CD4-positive, alpha-beta T cell treated with Interleukin-2 at 100 ng/mL for 4 hours (primary cell): ENCODE measurements around the gene NDUFB1.
A peak's percentile ranks its signal among the peaks of the same experiment; 100 is the strongest.

ENCODE experiments used
- DNase-seq: peaks from one replicate; pipeline ENCODE4 v3.0.0-alpha.2; 2020; ENCODE audit warnings: low spot score

NDUFB1 gene

DNA sequence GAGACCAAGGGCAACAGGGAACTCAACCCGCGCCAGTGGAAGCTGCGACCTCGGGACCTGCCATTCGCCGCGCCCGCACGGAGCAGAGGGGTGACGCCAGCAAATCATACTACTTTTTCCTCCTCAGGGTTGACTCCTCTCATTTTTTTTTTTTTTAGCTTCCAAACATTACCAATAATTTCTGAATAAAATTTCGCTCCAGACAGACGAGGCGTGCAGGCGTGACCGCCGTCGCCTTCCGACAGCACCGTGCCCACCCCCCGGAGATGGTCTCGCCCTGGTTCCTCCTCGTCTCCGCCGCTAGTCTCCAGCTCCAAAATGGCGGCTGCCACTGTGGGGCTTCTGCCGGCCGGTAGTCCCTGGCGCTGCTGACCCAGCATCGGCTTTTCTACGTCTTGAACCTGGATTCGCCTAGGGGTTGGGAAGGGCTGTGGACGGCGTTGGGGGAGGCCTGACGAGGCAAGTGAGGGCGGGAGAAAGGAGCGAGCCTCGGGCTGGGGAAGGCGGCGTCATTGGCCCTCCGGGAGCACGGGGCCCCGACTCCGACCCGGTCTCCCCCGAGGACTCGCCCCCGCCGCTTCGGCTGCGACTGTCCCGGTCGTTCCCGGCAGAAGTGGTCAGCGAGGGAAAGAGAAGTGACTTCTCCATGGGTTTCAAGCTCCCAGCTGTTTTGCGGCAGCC, at the start of gene NDUFB1, which contains the start of gene CPSF2:
Gene NDUFB1 (minus strand): TSS at position 37 of the 681 bp plus-strand sequence. CDS start 4,069 bp downstream, outside the sequence.
Gene CPSF2 (plus strand): TSS at position 300 of the 681 bp plus-strand sequence. CDS start 9,016 bp downstream, outside the sequence.
- DNase-seq: peak; percentile 84

DNA sequence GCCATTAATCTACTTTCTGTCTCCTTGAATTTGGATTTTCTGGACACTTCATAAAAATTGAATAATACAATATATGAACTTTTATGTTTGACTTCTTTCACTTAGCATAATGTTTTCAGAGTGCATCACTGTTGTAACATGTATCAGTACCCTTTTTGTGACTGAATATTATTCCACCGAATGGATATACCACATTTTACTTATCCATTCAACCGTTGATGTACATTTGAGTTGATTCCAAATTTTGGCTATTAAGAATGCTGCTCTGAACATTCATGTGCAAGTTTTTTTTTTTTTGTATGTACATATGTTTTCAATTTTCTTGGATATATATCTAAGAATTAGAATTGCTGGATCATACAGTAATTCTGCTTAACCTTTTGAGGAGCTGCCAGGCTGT, 43.5 kb upstream of the NDUFB1 start:
- DNase-seq: no peak

DNA sequence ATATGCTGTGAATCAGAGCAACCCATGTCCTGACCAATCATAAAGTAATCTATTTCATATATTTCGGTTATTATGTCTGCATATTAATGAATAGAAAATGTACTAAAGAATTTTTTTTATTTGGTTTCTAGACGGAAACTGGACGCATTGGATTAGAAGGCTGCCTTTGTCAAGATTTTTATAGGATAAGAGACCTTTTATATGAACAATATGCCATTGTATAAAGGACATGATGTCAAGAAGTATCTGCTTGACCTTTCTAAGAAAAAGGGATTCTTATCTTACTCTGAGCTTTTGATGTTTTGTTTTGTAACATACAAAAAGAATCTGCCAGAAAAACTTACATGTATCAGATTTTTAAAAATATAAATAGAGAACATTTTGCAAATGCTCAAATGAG, 40.0 kb upstream of the NDUFB1 start:
- DNase-seq: no peak

GRCh38 chr14:92160619-92161018, 39.1 kb upstream of the NDUFB1 start:
- DNase-seq: no peak

GRCh38 chr14:92154283-92154942, 32.9 kb upstream of the NDUFB1 start:
- DNase-seq: no peak

GRCh38 chr14:92153581-92153980, 32.1 kb upstream of the NDUFB1 start:
- DNase-seq: no peak

- DNase-seq: no peak
Measured at GRCh38 chr14:92144708-92145107, 23.2 kb upstream of the NDUFB1 start.

DNA sequence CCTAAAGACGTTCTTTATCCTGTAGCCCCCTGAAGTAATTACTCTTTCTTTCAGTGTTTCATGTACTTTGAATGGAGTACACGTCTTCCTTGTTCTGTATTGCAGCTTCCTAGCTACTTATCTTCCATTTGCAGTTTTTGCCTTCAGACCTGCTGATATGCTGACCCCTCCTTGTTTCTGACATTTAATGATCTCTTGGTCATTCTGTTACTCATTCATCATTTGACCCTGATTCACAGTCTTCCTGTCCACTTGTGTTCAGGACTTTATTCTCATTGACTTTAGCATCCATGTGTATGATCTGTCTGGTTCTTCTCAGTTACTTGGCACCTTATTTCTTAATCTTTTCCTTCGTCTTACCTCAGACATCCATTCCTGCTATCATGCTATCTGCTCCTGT, 22.5 kb upstream of the NDUFB1 start:
- DNase-seq: no peak

- DNase-seq: no peak
Measured at GRCh38 chr14:92143309-92143708, 21.8 kb upstream of the NDUFB1 start.

DNA sequence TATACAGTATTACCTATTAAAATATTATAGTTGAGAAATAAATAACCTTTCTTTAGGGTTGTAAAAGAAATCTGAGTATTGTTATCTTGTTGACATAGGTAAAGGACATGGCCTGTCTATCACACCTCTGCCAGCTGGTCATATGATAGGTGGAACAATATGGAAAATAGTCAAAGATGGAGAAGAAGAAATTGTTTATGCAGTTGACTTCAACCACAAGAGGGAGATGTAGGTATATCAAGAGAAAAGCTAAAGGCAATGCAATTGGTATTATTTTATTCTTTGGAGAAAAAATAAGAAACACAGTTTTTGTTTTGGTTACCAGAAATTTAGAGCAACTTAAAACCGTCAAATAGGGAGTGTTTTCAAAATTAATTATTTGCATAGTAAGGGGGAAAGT, 13.8 kb upstream of the NDUFB1 start:
- DNase-seq: peak; percentile 6

DNA sequence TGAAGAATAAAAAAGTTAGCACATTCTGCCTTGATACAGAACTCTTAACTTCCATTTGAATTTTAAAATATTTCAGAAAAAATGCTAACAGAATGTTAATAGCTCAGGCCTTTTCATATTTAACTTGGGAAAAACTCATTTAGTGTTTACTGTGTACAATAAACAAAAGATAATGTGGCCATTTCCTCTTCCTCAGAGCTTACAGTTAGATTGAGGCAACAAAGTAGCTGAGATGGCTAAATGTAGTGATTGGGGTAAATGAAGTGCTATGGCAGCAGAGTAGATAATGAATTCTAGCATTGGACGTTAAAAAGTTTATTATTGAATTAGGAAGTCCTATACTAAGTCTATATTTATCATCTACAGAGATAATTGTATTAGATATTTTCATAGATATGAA, 12.9 kb upstream of the NDUFB1 start:
- DNase-seq: no peak

GRCh38 chr14:92122761-92123160, 1.3 kb upstream of the NDUFB1 start:
- DNase-seq: no peak

DNA sequence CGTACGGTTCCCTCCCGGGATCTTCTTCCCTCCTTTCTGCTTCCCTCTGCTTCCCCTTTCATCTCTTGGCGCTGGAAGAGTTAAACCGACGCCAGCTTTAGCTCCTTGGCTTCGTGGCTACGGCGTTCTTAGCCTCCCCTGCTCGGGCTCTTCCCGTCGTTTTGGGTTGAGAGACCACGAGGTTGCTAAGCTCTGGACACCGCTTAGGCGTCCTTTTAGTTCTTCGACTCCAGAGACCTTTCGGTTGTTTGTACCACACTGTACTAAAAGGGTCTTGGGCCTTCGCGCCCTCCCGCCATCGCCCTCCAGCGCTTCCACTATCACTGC, 808 bp upstream of the NDUFB1 start:
- DNase-seq: peak; percentile 7

DNA sequence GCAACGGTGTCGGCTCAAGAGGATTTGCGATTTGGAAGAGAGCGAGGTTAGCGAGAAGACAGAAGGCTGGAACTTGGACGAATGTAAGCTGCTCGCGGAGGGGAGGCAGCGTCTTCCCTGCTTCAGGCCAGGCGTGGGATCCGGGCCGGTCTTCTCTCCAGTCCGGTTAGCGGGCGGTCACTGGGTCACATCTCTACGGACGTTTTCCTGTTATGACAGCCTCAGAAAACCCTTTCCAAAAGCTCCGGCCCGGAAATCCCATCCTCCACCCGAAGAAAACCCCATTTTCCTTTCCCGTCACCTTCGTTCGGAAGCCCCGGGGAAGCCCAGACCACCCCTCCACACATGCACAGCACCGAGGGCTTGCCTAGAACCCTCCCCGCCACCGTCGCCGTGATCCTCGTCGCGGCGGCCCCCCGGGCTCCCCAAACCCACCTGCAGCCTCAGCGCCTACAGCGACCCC, 268 bp downstream of the NDUFB1 start:
- DNase-seq: no peak

GRCh38 chr14:92109490-92109889, 12.0 kb downstream of the NDUFB1 start:
- DNase-seq: no peak

GRCh38 chr14:92108345-92109254, 12.9 kb downstream of the NDUFB1 start:
- no peak for DNase-seq

DNA sequence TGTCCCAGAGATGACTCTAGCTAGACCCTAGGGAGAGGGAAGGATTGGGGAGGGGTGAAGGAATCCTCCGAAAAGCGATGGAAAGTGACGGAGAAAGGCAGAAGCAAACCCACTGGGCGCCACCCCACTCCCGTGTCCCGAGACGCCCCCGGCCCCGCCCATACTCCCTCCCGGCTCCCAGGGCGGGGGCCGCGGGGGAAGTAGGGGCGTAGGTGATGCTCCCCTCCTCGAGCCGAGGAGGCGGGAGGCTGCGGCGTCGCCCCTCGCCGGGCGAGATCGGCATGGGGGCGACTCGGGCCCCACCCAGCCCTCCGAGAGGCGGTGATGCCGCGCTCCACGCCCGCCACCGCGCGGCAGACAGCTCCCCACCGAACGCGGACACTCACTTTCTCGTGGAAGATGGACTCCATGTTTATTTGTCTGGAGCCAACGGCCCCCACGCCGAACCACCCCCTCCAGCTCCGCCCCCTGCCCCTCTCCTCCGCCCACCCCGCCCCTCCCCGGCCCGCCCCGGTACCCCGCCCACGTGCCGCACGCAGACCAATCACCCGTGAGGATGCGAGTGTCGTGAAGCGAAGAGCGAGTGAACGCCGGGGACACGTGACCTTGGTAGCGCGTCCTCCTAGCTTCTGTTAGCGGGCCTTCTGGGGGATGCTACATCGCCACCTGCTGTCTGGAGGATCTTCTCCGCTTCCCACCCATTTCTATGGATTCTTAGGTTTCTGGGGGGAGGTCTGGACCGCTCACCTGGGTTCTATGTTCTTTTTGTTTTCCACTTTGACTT, 15.2 kb downstream of the NDUFB1 start, which contains the start of gene ATXN3:
Gene ATXN3 (minus strand): TSS at position 440 of the 784 bp plus-strand sequence. CDS start 30 bp downstream, at position 410.
- peak; percentile 97 for DNase-seq

GRCh38 chr14:92105893-92106142, 15.7 kb downstream of the NDUFB1 start:
- peak; percentile 9 for DNase-seq

GRCh38 chr14:92105073-92105892, 16.2 kb downstream of the NDUFB1 start:
- no peak for DNase-seq

- DNase-seq: no peak
Measured at GRCh38 chr14:92103363-92103989, 18.0 kb downstream of the NDUFB1 start.

- no peak for DNase-seq
Measured at GRCh38 chr14:92099802-92100201, 21.7 kb downstream of the NDUFB1 start.
